AG04449 (cell line): ENCODE data around the gene CHD5.

ENCODE experiments used
- CTCF ChIA-PET: fragments of 350-600 bp; formaldehyde crosslinking; extraction: SDS; loops from one replicate; lab custom pipeline; 2021; ENCODE audit warnings: antibody characterized with exemption; lab: Yijun Ruan, JAX
- POLR2A ChIA-PET: fragments of 400-600, 350-600 bp; formaldehyde crosslinking; extraction: SDS; loops from one replicate; lab custom pipeline; 2020; ENCODE audit warnings: antibody characterized with exemption, inconsistent platforms; lab: Yijun Ruan, JAX
- DNase-seq: peaks from one replicate; pipeline ENCODE4 v3.0.0-alpha.2; 2010; ENCODE audit warnings: low read depth, low spot score
- H3K4me3 ChIP-seq: 2 replicates; pipeline ENCODE4 v1.5.1; 2011; ENCODE audit warnings: low read depth, mild to moderate bottlenecking, control low read depth, low read length
- TF ChIP-seq, protein P1 (sequence below): IDR thresholded peaks from one replicate; pipeline ENCODE4 v1.5.1; 2011; ENCODE audit warnings: mild to moderate bottlenecking, moderate library complexity, low read length, control low read depth, inconsistent platforms; ENCODE audit not compliant: insufficient read depth; ENCODE audit errors: missing control alignments

The CHD5 gene

DNA sequence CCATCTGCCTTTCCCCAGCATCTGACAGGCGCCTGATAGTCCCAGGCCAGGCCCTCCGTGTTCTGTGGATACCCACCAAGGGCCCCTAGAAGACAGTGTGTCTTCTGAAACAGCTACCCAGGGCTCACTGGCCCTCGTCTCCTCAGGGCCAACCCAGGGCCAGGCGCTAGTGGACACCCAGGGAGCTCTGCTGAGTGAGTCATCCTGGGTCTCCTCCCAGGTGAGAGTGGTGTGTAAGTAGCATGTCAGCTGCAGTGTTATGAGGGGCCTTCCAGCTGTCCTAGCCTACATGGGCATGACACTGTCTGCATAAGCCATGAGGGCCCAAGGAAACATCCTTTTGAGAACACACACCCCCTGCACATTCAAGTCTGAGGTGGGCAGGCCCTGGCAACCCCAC lies 36.7 kb downstream of the CHD5 start:
- DNase-seq = no peak
- POLR2A ChIA-PET = no interaction called here
- TF ChIP-seq, protein P1, sequence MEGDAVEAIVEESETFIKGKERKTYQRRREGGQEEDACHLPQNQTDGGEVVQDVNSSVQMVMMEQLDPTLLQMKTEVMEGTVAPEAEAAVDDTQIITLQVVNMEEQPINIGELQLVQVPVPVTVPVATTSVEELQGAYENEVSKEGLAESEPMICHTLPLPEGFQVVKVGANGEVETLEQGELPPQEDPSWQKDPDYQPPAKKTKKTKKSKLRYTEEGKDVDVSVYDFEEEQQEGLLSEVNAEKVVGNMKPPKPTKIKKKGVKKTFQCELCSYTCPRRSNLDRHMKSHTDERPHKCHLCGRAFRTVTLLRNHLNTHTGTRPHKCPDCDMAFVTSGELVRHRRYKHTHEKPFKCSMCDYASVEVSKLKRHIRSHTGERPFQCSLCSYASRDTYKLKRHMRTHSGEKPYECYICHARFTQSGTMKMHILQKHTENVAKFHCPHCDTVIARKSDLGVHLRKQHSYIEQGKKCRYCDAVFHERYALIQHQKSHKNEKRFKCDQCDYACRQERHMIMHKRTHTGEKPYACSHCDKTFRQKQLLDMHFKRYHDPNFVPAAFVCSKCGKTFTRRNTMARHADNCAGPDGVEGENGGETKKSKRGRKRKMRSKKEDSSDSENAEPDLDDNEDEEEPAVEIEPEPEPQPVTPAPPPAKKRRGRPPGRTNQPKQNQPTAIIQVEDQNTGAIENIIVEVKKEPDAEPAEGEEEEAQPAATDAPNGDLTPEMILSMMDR = no peak
- CTCF ChIA-PET = interaction anchor here (0.6 kb wide), 1 partner anchor 25 kb away, joined by 3 read pairs; no protein-coding TSS in a partner anchor
- no peak overlapping the region for H3K4me3 ChIP-seq

DNA sequence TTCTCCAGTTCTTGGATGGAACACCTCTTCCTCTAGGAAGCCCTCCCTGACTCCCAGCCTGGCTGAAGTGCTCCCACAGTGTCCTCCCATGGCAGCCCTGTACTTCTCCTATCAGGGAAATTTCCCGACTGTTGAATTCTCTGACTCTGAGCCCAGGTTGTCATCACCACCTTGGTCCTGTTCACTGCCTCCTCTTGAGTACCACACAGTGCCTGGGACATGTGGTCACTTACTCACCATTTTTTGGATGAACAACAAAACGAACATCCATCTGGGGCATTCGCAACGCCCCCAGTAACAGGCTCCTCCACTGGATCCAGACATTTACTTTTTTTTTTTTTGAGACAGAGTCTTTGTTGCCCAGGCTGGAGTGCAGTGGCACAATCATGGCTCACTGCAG lies 37.4 kb downstream of the CHD5 start:
- DNase-seq = no peak
- CTCF ChIA-PET = interaction anchor here (0.6 kb wide), 1 partner anchor 25 kb away, joined by 3 read pairs; no protein-coding TSS in a partner anchor
- TF ChIP-seq, protein P1 = no peak
- no peak overlapping the region for H3K4me3 ChIP-seq
- POLR2A ChIA-PET = no interaction called here

DNA sequence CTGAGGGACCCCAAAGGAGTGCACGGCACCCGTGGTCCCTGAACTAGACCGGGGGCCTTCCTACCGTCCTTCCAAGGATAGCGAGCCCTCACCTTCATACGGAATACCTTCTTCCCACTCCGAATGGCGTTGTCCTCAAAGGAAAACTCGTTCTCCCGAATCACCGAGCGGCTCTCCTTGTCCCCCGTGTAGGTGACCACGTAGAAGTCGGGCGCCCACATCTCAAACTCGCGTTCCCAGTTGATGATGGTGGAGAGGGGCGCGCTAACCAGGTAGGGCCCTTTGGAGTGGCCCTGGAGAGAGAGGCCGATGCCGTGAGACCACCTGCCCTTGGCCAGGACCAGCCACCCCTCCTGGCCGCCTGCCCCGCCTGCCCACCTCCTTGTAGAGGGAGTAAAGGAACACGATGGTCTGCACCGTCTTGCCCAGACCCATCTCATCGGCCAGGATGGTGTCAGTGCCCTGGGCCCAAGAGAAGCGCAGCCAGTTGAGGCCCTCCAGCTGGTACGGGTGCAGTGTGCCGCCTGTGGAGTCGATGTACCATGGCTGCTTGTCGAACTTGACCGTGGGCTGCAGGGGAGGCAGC lies 38.0 kb downstream of the CHD5 start:
- ChIA-PET POLR2A (no interaction called here), CTCF (no interaction called here)
- DNase-seq = no peak
- TF ChIP-seq, protein P1 = no peak
- H3K4me3 ChIP-seq = no peak overlapping the region

DNA sequence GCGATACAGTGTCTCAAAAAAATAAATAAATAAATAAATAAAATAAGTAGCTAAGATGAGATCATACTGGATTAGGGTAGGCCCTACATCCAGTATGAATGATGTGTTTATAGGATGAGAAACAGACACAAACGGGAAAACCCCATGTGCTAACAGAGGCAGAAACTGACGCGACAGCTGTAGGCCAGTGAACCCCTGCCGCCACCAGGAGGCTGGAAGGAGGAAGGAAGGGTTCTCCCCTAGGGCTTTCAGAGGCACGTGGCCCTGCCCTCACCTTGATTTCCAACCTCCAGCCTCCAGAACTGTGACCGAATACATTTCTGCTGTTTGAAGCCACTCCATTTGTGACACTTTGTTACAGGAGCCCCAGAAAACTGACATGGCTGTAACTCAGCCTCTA lies 38.5 kb downstream of the CHD5 start:
- no peak for DNase-seq
- ChIA-PET CTCF (no interaction called here), POLR2A (no interaction called here)
- TF ChIP-seq, protein P1 = no peak
- no peak overlapping the region for H3K4me3 ChIP-seq

DNA sequence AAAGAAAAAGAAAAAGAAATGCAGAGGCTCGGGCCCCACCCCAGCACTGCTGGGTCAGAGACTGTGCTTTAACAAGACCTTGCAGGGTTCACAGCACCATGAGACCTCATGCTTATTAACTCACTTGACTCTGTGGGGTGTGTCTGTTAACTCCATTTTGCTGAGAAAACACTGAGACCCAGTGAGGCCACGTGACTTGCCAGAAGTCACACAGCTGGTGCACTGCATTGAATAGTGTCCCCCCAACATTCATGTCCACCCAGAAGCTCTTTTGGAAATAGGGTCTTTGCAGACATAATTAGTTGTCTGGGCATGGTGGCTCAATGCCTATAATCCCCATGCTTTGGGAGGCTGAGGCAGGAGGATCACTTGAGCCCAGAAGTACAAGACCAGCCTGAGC lies 39.7 kb downstream of the CHD5 start:
- POLR2A ChIA-PET = no interaction called here
- no peak for DNase-seq
- CTCF ChIA-PET = interaction anchor here (0.9 kb wide), 1 partner anchor 28 kb away, joined by 3 read pairs; no protein-coding TSS in a partner anchor
- TF ChIP-seq, protein P1 = no peak
- no peak overlapping the region for H3K4me3 ChIP-seq

DNA sequence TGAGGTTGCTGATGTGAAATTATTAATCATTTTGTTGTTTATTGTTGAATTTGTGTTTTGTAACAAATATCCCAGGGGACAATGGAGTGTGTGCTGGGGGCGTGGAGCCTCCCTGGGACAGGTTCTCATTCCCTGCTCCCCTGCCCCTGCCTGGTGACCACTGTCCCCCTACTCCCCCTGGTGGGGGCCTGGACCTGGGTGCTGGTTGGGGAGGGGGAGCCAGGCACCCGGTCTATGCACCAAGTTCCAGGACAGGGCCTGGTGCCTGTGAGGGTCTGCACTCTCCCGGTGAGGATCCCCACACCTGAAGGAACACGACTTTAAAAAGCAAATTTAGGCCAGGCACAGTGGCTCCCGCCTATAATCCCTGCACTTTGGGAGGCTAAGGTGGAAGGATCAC lies 42.4 kb downstream of the CHD5 start:
- no peak overlapping the region for H3K4me3 ChIP-seq
- ChIA-PET POLR2A (no interaction called here), CTCF (no interaction called here)
- DNase-seq = no peak
- TF ChIP-seq, protein P1 = no peak
